ENCODE results near the gene SPIRE2.
"Not testable (repeated sequence)": the region's sequence is repeated elsewhere in the genome, so short reads cannot be mapped to it uniquely, and the experiment has no call there.

The SPIRE2 gene

DNA sequence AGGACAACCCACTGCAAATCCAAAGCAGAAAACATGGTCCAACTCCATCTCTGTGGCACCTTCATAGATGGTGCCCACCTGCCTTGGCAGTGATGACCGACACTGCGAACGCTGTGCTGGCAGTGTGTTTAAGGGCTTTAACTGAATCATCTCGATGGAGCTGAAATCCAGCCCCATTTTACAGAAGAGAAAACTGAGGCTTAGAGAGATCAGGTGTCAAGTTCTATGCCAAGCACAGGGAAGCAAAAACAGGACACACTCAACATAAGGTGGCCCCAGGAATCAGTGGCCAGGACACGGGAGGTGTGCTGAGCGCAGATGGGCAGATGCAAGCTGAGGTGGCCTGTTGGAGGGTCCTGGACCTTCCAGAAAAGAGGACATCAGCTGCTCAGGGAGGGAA lies 34.5 kb downstream of the SPIRE2 start:
- no peak for DNase-seq (ENCODE audit: low read depth, low spot score)

DNA sequence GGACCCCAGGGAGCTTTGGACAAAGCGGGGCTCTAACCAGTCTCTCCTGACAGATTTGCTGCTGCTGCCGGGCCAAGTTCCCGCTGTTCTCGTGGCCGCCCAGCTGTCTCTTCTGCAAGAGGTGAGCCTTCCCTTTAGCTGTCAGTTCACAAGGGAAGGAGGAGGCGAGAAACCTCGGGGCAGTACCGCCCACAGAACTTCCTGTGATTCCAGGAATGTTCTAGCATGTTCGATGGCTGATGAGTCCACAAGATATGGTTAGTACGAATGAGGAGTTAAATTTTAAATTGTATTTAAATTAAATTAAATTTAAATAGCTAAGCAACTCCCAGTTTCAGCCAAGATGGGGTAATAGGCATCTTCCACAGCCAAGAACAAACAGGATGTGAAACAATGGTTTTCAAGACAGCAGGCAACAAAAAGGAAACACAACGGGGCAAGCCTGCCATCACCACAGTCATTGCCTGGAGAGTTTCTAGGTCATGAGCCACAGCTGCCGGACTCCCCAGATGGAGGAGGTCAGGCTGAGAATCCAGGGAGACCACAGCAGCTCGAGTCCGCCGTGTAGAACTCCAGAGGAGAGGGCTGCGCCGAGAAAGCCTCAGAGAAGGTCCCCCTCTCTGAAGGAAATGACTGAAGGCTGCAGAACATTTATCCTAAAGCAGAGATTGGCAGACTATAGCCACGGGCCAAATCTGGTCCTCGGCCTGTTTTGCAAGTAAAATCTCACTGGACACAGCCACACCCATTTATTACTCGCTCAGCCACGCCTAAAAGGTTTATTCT lies 35.7 kb downstream of the SPIRE2 start:
- DNase-seq (ENCODE audit: low read depth, low spot score): no peak

DNA sequence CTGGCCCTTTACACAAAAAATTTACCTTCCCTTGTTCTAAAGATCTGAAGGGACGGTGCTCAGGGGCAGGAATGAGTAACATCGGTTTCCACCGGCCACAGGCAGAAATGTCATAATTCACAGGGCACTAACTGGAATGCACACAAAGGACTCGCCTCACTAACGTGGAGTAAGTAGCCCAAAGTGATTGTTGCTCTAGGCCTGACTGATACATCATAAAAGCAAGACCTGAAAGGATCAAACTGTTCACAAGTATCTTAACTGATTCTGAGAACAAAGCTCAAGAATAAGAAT lies 36.2 kb downstream of the SPIRE2 start:
- no peak for DNase-seq (ENCODE audit: low read depth, low spot score)

DNA sequence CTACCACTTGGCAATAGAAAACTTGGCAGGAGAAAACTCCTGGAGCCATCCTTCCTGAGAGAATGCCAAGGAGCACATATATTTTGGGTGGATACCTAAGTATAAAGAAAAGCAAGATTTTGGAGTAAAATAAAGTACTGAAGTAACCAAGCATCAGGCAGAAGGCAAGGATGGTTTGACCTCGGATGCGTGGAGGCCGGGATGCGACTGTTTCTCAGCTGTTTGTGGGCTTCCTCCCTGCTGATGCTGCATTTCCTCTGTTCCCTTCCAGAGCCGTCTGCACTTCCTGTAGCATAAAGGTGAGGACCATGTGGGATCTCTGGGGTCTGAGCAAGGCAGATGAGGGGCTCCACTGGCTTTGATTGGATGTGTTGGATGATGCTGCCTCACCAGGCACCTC lies 39.6 kb downstream of the SPIRE2 start:
- DNase-seq (ENCODE audit: low read depth, low spot score): no peak

DNA sequence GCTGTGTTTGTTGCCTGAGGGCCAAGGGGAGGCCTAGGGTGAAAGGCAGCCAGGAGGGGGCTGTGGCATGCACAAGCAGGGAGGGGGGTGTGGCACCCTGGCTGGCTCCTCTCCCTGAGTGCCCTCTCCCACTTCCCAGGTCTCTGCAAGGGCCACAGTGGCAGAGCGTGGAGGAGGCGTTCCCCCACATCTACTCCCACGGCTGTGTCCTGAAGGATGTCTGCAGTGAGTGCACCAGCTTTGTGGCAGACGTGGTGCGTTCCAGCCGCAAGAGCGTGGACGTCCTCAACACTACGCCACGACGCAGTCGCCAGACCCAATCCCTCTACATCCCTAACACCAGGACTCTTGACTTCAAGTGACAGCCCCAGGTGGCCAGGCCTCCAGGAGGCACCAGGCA lies 41.6 kb downstream of the SPIRE2 start:
- no peak for DNase-seq (ENCODE audit: low read depth, low spot score)

DNA sequence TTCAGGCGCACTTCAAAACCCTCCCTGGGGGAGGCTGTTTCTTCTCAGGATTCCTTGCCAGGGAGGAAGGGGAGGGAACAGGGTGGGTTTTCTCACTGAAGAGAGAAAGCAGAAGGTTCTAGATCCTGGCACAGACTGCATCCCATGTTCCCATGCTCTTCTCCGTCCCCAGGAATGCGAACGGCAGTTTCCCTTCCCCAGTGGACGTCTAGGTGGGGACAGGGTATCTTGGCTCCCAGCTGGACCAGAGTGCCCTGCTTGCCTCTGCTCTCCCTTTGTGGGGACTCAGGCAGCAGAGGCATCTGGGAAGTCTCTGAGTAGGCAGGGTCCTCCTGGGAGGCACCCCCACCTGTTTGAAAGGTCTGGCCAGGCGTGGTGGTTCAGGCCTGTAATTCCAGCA lies 42.2 kb downstream of the SPIRE2 start:
- DNase-seq (ENCODE audit: low read depth, low spot score): no peak

DNA sequence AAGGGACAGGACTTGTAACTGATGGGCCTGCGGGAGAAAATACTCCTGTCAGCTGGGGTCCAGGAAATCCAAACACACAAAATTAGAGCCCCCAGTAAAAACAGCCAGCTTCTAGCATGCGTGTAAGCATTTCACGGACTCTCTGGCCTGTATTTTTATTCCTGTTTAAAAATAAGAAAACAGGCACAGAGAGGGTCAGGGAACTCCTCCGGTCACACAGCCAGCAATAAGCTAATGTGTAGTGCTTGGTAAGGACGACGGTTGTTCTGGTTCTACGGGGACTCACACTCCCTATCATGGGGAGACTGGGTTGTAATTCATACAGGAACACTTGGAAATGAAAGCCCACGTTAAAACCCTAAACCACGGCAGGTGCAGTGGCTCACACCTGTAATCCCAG lies 43.6 kb downstream of the SPIRE2 start:
- DNase-seq (ENCODE audit: low read depth, low spot score): no peak

DNA sequence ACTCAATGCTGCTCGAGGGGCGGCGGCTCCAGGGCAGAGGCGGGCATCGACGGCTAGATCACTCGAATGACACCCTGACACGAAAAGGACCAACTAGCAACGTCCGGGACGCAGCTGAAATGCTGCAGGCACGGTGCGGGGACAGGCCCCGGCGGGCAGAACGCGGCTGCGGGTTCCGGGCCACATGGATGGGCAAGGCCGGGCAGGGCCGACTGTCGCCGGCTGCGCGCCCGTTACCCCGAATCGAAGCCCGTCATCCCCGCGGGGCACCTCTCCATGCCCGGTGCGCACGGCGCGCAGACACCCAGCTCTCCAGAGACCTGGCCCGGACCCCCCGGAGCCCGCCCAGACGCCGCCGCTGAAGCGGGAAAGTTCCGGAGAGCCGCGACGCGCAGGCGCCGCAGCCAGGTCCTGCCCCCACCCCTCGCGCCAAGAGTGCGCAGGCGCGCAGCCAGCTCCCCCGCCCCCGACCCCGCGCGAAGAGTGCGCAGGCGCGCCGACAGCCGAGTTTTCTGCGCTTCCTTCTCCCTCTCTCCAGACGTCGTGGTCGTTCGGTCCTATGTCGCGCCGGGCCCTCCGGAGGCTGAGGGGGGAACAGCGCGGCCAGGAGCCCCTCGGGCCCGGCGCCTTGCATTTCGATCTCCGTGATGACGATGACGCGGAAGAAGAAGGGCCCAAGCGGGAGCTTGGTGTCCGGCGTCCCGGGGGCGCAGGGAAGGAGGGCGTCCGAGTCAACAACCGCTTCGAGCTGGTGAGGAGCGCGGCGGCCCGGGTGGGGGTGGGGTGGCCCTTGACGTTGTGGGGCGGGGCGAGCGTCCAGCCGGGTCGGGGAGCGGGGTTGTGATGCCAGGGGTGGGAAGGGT lies 45.1 kb downstream of the SPIRE2 start, which contains the start of gene TCF25:
Gene TCF25, plus strand, starts transcription at position 484 of the 863 bp plus-strand sequence. Its CDS starts 76 bp downstream, at position 560.
- DNase-seq (ENCODE audit: low read depth, low spot score): peak; percentile 93

DNA sequence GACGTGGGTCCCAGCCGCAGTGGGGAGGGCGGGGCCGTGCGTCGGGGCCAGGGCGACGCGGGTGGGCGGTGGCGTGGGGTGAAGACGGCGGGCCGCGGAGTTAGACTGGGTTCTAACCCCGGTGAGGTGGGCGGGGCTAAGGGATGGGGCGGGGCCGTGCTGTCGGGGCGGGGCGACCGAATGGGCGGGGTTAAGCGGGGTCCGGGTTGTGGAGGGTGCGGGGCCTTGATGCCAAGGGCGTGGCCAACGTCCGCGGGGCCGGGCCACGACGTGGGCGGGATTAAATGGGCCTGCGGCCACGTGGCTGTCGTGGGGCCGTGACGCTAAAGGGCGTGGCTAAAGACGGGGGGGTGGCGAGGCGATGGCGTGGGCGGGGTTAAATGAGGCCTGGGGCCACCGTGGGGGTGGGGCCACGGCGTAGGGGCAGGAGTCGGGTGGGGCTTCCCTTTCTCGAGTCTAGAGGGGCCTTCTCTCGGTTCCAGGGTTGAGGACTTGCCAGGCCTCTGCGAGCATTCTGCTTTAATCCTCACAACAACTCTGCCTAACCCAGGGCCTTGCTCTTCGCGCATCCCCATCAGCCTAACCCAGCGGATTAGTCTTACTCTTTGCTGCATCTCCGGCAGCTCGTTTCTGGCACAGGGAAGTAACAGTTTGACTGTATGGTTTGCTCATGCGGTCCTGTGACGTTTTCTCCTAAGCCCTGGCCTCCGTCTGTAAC lies 45.9 kb downstream of the SPIRE2 start:
- DNase-seq (ENCODE audit: low read depth, low spot score): peak; percentile 92

DNA sequence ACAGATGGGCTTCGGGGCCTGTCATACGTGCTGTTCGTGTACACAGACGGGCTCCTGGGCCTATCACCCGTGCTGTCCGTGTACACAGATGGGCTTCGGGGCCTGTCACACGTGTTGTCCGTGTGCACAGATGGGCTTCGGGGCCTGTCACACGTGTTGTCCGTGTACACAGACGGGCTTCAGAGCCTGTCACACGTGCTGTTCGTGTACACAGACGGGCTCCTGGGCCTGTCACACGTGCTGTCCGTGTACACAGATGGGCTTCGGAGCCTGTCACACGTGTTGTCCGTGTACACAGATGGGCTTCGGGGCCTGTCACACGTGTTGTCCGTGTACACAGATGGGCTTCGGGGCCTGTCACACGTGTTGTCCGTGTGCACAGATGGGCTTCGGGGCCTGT lies 50.8 kb downstream of the SPIRE2 start:
- not testable (repeated sequence) for DNase-seq (ENCODE audit: low read depth, low spot score)

DNA sequence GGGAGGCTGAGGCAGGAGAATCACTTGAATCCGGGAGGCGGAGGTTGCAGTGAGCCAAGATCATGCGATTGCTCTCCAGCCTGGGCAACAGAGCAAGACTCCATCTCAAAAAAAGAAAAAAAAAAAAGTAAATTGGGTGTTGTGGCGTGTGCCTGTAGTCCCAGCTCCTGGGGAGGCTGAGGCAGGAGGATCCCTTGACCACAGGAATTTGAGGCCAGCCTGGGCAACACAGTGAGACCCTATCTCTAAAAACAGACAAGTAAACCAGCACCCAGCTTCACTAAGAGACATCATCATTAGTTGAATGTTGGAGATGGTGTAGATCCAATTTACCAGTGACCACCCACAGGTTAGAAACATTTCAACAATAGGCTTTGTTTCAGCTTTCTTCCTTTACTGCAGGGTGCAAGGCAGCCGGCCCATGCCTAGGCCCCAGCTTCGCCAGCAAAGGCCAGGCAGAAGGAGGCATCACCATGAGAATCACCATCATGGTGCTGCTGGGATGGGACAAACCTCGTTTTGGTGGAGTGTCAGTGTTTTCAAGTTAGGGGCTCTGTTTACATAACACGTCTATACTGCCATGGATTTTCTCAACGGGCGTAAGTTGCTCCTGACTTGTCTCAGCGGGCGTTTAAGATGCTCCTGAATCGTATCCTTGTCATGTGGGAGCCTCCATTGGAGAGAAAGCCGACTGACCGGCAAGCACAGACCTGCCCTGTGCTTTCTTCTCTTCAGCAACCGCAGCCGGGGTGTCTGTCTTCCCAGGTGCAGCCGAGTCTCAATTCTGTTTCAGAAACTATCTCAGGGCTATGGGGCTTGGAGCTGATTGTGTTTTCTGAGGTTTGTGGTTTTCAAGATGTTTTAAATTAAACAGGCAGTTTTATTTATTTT lies 52.4 kb downstream of the SPIRE2 start:
- no peak for DNase-seq (ENCODE audit: low read depth, low spot score)

DNA sequence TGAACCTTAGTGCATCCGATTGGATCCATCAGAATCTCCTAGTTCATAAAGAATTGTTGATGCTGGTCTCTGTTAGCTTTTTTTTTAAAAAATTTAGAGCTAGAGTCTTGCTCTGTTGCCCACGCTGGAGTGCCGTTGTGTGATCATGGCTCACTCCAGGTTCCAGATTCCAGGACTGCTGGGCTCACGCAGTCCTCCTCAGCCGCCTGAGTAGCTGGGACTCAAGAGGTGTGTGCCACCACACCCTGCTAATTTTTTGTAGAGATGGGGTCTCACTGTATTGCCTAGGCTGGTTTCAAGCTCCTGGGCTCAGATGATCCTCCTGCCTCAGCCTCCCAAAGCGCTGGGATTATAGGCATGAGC lies 53.1 kb downstream of the SPIRE2 start:
- DNase-seq (ENCODE audit: low read depth, low spot score): no peak

DNA sequence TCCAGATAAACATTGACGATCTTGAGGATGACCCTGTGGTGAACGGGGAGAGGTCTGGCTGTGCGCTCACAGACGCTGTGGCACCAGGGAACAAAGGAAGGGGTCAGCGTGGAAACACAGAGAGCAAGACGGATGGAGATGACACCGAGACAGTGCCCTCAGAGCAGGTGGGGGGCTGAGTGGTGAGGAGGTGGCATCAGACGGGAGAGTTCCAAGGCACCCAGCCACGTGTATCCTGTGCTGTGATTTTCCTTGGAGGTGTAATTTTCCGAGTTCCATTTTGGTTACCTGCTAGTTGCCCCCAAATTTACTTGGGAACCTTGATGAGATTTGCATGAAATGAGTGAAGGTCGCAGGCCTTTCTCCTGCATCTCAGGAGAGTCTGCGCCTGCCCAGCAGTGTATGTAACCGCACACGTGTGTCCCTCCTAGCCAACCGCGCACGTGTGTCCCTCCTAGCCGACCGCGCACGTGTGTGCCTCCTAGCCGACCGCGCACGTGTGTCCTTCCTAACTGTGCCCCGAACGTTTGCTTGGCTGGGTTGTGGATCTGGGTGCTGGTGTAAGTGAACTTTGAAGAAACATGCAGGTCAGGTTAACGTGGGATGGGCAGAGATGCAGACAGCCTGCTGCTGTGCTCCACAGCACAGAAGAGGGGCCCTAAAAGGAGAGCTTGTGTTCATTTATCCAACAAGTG lies 55.2 kb downstream of the SPIRE2 start:
- no peak for DNase-seq (ENCODE audit: low read depth, low spot score)

DNA sequence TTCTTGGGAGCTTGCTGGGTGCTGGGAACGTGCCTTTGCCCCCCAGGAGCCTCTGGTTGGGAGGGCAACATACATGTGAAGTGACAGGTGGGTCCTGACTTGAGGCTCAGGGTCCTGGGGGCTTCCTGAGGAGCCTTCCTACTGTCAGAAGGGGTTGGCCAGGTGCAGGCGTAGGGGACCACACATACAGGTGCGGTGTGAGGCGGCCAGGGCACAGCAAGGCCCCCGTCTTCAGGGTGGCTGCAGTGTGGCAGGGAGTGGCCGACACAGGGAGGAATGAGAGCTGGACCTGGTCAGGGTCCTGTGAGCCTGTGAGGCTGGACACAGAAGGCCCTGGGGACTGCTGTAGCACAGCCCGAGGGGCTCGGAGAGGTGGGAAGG lies 55.8 kb downstream of the SPIRE2 start:
- no peak for DNase-seq (ENCODE audit: low read depth, low spot score)

DNA sequence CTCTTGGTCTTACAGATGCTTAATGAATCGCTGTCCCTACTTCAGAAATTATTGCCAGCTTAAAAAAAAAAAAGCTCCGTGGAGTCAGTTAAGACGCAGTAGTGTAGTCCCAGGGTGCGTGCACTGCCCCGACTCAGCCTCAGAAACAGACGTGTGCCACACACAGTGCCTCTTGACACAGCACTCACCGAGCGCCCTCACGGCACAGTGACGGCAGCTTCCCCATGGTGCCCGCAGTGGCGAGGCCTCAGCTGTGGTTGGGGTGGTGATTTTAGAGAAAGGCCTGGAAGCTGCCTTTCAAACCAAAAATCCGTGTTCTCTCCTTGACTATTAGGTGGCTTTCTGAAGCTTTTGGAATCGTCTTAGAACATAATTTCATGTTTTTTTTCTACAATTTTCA lies 59.0 kb downstream of the SPIRE2 start:
- no peak for DNase-seq (ENCODE audit: low read depth, low spot score)

DNA sequence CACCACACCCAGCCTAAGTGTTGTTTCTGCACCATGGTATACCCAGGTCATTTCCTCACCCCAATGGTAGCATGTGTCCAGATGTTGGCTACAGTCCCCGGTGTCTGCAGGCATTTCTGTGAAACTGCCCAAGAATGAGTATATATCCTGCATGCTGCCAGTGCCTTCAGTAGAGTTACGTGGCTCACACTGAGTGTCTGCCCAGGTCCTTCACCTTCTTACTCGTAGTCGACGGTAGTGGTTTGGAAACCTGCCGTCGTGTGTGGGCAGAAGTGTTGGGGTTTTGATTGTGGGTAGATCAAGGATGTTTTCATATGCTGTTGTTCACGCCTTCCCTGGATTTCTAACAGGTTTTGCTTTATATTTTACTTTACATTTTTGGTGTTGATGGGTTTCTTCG lies 61.9 kb downstream of the SPIRE2 start:
- no peak for DNase-seq (ENCODE audit: low read depth, low spot score)

DNA sequence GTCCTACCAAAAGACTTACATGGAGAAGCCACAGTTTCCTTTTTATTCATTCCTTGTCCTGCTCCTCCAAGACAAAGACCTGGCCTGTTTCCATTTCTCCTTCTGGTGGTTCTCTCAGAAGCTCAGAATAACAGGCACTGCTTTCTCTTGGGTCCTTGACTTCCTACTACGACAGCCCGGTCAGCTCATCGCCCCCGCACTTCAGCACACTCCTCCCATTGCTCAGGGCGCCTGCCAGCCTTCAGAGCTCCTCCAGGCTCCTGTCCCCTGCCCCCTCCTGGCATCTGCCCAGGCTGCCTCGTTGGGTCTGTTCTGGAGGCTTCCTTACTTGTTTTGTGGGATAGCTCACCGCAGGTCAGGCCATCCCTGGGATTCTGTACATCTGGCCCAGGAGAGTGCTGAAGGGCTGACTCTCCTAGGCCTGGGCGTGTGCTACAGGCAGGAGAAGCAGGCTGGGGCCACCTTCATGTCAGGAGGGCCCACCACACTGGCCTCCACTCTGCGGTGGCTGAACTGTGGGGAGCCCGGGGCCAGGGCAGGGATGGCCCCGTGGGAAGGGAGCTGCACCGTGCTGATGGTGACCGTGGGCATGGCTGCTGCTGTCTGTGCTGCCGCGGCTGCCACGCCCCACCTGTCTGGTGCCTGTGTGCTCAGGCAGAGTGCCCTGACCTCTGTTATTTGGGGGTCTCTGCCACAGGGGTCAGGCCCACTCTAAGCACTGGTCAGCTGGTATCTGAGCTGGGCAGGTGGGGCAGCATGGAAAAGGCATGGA lies 62.8 kb downstream of the SPIRE2 start:
- DNase-seq (ENCODE audit: low read depth, low spot score): no peak

DNA sequence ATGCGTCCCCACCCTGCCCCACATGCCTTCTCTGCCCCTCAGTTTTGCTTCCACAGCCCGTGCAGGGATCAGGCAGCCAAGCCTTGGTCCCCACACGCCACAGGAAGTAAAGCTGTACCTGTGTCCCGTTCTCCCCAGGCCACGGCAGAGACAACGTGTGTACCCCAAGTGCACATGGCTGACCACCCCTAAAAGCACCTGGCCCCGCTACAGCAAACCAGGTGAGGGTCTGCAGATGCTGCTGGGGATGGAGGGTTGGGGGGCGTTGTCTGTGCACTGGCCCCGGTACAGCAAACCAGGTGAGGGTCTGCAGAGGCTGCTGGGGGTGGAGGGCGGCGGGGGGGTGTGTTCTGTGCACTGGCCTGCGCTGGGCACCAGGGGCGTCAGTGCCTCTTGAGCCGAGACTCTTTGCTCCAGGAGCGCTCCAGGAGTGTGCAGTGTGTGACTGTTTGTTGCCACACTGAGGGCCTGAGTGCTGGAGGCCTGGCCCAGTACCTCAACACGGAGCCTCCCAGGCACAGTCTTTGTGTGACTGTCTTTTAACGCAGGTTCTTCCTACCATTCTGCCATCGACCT lies 63.9 kb downstream of the SPIRE2 start:
- DNase-seq (ENCODE audit: low read depth, low spot score): no peak

DNA sequence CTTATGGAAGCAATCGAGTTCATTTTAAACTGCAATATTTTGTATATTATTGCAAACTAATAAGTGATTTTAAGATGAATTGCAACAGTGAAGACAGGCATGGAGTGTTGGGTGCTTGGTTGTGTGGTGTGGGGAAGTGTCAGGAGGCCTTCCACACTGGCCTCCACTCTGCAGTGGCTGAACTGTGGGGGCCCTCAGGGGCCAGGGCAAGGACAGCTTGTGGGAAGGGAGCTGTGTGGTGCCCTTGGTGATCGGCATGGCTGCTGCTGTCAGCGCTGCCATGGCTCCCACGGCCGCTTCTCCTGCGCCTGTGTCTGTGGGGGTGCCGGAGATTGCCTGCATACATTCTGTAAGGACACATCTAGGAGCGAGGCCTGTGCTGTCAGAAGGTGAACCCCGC lies 64.4 kb downstream of the SPIRE2 start:
- DNase-seq (ENCODE audit: low read depth, low spot score): no peak

All from ELF-1 (cell line).